Choroid plexus epithelial cell (primary cell): ENCODE results near the gene TENT4A.

ENCODE experiments used
- DNase-seq: peaks from one replicate; pipeline ENCODE4 v3.0.0-alpha.2; 2010; ENCODE audit warnings: low read depth
- H3K4me3 ChIP-seq: 2 replicates; pipeline ENCODE4 v1.5.1; 2011; ENCODE audit warnings: low read depth, mild to moderate bottlenecking, control low read depth, low read length, moderate library complexity
- CTCF ChIP-seq: conservative IDR thresholded peaks from 2 replicates; pipeline ENCODE4 v1.5.1; 2011; ENCODE audit warnings: low read depth, mild to moderate bottlenecking, control low read depth, inconsistent platforms, low read length, moderate library complexity

Gene TENT4A

GRCh38 chr5:6717247-6717646 is 4.0 kb downstream of the TENT4A start:
- no peak overlapping the region for H3K4me3 ChIP-seq
- TF ChIP-seq CTCF = no peak
- DNase-seq = no peak

- no peak for DNase-seq
- H3K4me3 ChIP-seq = no peak overlapping the region
- no peak for TF ChIP-seq CTCF
Measured at GRCh38 chr5:6717687-6718086, 4.5 kb downstream of the TENT4A start.

GRCh38 chr5:6718161-6718681 is 5.0 kb downstream of the TENT4A start:
- TF ChIP-seq CTCF = no peak
- no peak for DNase-seq
- no peak overlapping the region for H3K4me3 ChIP-seq

- no peak overlapping the region for H3K4me3 ChIP-seq
- DNase-seq = no peak
- TF ChIP-seq CTCF = no peak
Measured at GRCh38 chr5:6718718-6719117, 5.5 kb downstream of the TENT4A start.

GRCh38 chr5:6719417-6719816 is 6.2 kb downstream of the TENT4A start:
- TF ChIP-seq CTCF = no peak
- H3K4me3 ChIP-seq = no peak overlapping the region
- DNase-seq = no peak

- TF ChIP-seq CTCF = no peak
- no peak overlapping the region for H3K4me3 ChIP-seq
- no peak for DNase-seq
Measured at GRCh38 chr5:6719896-6720560, 6.8 kb downstream of the TENT4A start.

- no peak for TF ChIP-seq CTCF
- no peak overlapping the region for H3K4me3 ChIP-seq
- DNase-seq = no peak
Measured at GRCh38 chr5:6720561-6720921, 7.3 kb downstream of the TENT4A start.
